Measurements from ENCODE around the gene SMAP2. TPM values are rescaled to one million over a fixed set of nuclear protein-coding genes. Genes with fewer than 3 reads are reported as not detected.
"Not testable (repeated sequence)": the region's sequence is repeated elsewhere in the genome, so short reads cannot be mapped to it uniquely, and the experiment has no call there.

Gene SMAP2
- total RNA-seq, 1 donor from 2014 or later = 3.4 TPM

- DNase-seq (ENCODE audit: low read depth in 2 of 2) = no peak
These were observed 1.7 kb upstream of the SMAP2 start for GRCh38 chr1:40371707-40372258.

GRCh38 chr1:40372658-40373322 is 737 bp upstream of the SMAP2 start:
- no peak for DNase-seq (ENCODE audit: low read depth in 2 of 2)

GRCh38 chr1:40377512-40377911 is 4.0 kb downstream of the SMAP2 start:
- DNase-seq (ENCODE audit: low read depth in 2 of 2) = no peak

GRCh38 chr1:40379785-40380452 is 6.4 kb downstream of the SMAP2 start:
- DNase-seq (ENCODE audit: low read depth in 2 of 2) = peak in 1 of 2 donors; percentile 26

GRCh38 chr1:40380817-40381216 is 7.3 kb downstream of the SMAP2 start:
- no peak for DNase-seq (ENCODE audit: low read depth in 2 of 2)

GRCh38 chr1:40381268-40382107 is 8.0 kb downstream of the SMAP2 start:
- no peak for DNase-seq (ENCODE audit: low read depth in 2 of 2)

- DNase-seq (ENCODE audit: low read depth in 2 of 2) = no peak
These were observed 8.6 kb downstream of the SMAP2 start for GRCh38 chr1:40382108-40382460.

GRCh38 chr1:40382601-40383000 is 9.1 kb downstream of the SMAP2 start:
- no peak for DNase-seq (ENCODE audit: low read depth in 2 of 2)

- DNase-seq (ENCODE audit: low read depth in 2 of 2) = no peak
These were observed 9.6 kb downstream of the SMAP2 start for GRCh38 chr1:40383095-40383487.

GRCh38 chr1:40383488-40384412 is 10.2 kb downstream of the SMAP2 start:
- peak in 1 of 2 donors; percentile 80 for DNase-seq (ENCODE audit: low read depth in 2 of 2)

- no peak for DNase-seq (ENCODE audit: low read depth in 2 of 2)
These were observed 10.9 kb downstream of the SMAP2 start for GRCh38 chr1:40384413-40384762.

GRCh38 chr1:40384887-40385286 is 11.4 kb downstream of the SMAP2 start:
- DNase-seq (ENCODE audit: low read depth in 2 of 2) = no peak

- peak in 1 of 2 donors; percentile 42 for DNase-seq (ENCODE audit: low read depth in 2 of 2)
These were observed 12.2 kb downstream of the SMAP2 start for GRCh38 chr1:40385437-40386358.

- DNase-seq (ENCODE audit: low read depth in 2 of 2) = no peak
These were observed 12.8 kb downstream of the SMAP2 start for GRCh38 chr1:40386359-40386723.

- DNase-seq (ENCODE audit: low read depth in 2 of 2) = no peak
These were observed 13.3 kb downstream of the SMAP2 start for GRCh38 chr1:40386796-40387195.

- not testable (repeated sequence) for DNase-seq (ENCODE audit: low read depth in 2 of 2)
These were observed 14.1 kb downstream of the SMAP2 start for GRCh38 chr1:40387381-40388306.

GRCh38 chr1:40388456-40389321 is 15.2 kb downstream of the SMAP2 start:
- DNase-seq (ENCODE audit: low read depth in 2 of 2) = not testable (repeated sequence)

GRCh38 chr1:40389322-40389803 is 15.8 kb downstream of the SMAP2 start:
- DNase-seq (ENCODE audit: low read depth in 2 of 2) = no peak
